GM19193 (cell line): ENCODE data around the gene DTNA.

Experiments used
- POLR2A ChIP-seq: IDR thresholded peaks from 4 replicates; pipeline ENCODE4 v1.6.1; 2011; ENCODE audit not compliant: insufficient read depth, insufficient read length; ENCODE audit errors: extremely low read depth

The DTNA gene

GRCh38 chr18:34783501-34783900 is 73.4 kb downstream of the DTNA start:
- TF ChIP-seq POLR2A, result no peak

- no peak for TF ChIP-seq POLR2A
These were observed 76.2 kb downstream of the DTNA start for GRCh38 chr18:34786162-34786741.

- no peak for TF ChIP-seq POLR2A
These were observed 77.9 kb downstream of the DTNA start for GRCh38 chr18:34787931-34788532.

GRCh38 chr18:34789768-34790344 is 79.8 kb downstream of the DTNA start:
- no peak for TF ChIP-seq POLR2A

GRCh38 chr18:34794348-34794747 is 84.2 kb downstream of the DTNA start:
- no peak for TF ChIP-seq POLR2A

GRCh38 chr18:34795070-34795732 is 85.1 kb downstream of the DTNA start:
- no peak for TF ChIP-seq POLR2A

GRCh38 chr18:34796035-34796657 is 86.0 kb downstream of the DTNA start:
- TF ChIP-seq POLR2A, result no peak

- TF ChIP-seq POLR2A, result no peak
These were observed 89.2 kb downstream of the DTNA start for GRCh38 chr18:34799291-34799690.

- TF ChIP-seq POLR2A, result no peak
These were observed 90.3 kb downstream of the DTNA start for GRCh38 chr18:34800381-34800780.

GRCh38 chr18:34801774-34802173 is 91.7 kb downstream of the DTNA start:
- no peak for TF ChIP-seq POLR2A

- TF ChIP-seq POLR2A, result no peak
These were observed 92.9 kb downstream of the DTNA start for GRCh38 chr18:34802959-34803358.

GRCh38 chr18:34803877-34804400 is 93.8 kb downstream of the DTNA start:
- TF ChIP-seq POLR2A, result no peak

GRCh38 chr18:34805103-34805877 is 95.2 kb downstream of the DTNA start:
- TF ChIP-seq POLR2A, result no peak

- TF ChIP-seq POLR2A, result no peak
These were observed 95.8 kb downstream of the DTNA start for GRCh38 chr18:34805878-34806351.
